ENCODE measurements around the gene MAJIN.

DNA sequence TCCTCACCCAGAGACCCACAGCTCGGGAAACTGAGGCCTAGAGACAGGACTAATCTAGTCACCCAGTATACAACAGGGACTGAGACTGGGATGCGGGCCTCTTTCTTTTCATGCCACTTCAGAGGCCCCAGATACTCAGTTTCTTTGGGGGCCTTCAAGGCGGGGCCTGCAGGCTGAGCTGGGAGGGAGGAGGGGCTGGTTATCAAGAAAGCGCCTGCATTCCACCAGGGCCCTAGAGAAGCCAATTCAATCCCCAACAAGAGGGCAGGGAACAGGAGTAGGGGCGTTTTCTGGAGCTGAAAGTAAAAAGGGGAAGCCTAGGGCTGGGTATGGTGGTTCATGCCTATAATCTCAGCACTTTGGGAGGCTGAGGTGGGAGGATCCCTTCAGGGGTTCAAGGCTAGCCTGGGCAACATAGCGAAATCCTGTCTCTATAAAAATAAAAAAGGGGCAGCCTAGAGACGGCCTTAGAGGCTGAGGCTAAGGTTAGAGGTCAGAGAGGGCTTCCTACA, 56.5 kb downstream of the MAJIN start:
- TF ChIP-seq, protein P1, sequence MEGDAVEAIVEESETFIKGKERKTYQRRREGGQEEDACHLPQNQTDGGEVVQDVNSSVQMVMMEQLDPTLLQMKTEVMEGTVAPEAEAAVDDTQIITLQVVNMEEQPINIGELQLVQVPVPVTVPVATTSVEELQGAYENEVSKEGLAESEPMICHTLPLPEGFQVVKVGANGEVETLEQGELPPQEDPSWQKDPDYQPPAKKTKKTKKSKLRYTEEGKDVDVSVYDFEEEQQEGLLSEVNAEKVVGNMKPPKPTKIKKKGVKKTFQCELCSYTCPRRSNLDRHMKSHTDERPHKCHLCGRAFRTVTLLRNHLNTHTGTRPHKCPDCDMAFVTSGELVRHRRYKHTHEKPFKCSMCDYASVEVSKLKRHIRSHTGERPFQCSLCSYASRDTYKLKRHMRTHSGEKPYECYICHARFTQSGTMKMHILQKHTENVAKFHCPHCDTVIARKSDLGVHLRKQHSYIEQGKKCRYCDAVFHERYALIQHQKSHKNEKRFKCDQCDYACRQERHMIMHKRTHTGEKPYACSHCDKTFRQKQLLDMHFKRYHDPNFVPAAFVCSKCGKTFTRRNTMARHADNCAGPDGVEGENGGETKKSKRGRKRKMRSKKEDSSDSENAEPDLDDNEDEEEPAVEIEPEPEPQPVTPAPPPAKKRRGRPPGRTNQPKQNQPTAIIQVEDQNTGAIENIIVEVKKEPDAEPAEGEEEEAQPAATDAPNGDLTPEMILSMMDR (IDR thresholded peaks at IDR 0.05; ENCODE audit: borderline replicate concordance, extremely low read depth, low read length, poor library complexity, severe bottlenecking) = no peak
- TF ChIP-seq EZH2 (IDR thresholded peaks at IDR 0.05; ENCODE audit: borderline replicate concordance, low read depth, low read length, severe bottlenecking) = no peak

All from DND-41 (cell line).